Measurements from ENCODE around the gene IZUMO1. TPM values are rescaled to one million over a fixed set of nuclear protein-coding genes. Genes with fewer than 3 reads are reported as not detected.

IZUMO1 gene
- polyA plus RNA-seq, 1 donor from 2014 or later = not detected

DNA sequence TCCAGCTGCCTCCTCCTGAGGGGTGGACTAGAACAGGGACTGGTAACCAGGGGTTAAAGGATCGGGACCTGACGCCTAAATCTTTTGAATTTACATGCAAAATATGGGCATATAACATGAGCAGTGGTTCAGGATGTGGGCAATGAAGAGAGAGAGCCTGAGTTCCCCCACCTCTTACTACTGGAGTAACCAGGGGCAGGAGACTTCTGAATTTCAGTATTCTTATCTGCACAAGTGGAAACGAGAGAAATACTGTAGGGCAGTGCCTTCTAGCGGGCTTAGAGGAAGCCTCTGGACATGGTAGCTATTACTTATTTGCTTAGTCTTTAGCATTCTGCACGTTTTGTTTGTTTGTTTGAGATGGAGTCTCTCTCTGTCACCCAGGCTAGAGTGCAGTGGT, 37.8 kb upstream of the IZUMO1 start:
- H3K27ac ChIP-seq (ENCODE audit: low read length) = no peak overlapping the region
- no peaks in the 10 kb centered on the region for H3K79me2 ChIP-seq (replicated peaks; ENCODE audit: insufficient read depth, low read length)
- no peaks in the 10 kb centered on the region for H4K20me1 ChIP-seq (ENCODE audit: insufficient read depth)
- H3F3A ChIP-seq (ENCODE audit: insufficient read depth, low read length, poor library complexity, severe bottlenecking) = no peaks in the 10 kb centered on the region
- no peaks in the 10 kb centered on the region for H3K36me3 ChIP-seq (ENCODE audit: insufficient read depth, low read length)
- H3K27me3 ChIP-seq (ENCODE audit: insufficient read depth, low read depth, low read length) = no peaks in the 10 kb centered on the region
- no peaks in the 10 kb centered on the region for H3K9me3 ChIP-seq (ENCODE audit: low read length)
- H3K9me2 ChIP-seq (ENCODE audit: insufficient read depth, low read length) = no peaks in the 10 kb centered on the region
- no peak overlapping the region for H2AFZ ChIP-seq (ENCODE audit: low read depth, low read length)
- H3K9ac ChIP-seq (ENCODE audit: low read length) = no peak overlapping the region
- TF ChIP-seq RAD21 (conservative IDR thresholded peaks at IDR 0.05) = no peak
- no peak for TF ChIP-seq EZH2 (IDR thresholded peaks at IDR 0.05; ENCODE audit: borderline replicate concordance, insufficient read depth, low read length, poor library complexity, severe bottlenecking)
- no peak for TF ChIP-seq SMC3 (conservative IDR thresholded peaks at IDR 0.05; ENCODE audit: poor library complexity)
- no peak for TF ChIP-seq TAF1 (IDR thresholded peaks at IDR 0.05; ENCODE audit: low read depth)
- no peak for TF ChIP-seq EP300 (conservative IDR thresholded peaks at IDR 0.05; ENCODE audit: poor library complexity, severe bottlenecking)
- TF ChIP-seq MXI1 (conservative IDR thresholded peaks at IDR 0.05; ENCODE audit: poor library complexity, severe bottlenecking) = no peak
- H3K4me2 ChIP-seq (ENCODE audit: low read length) = no peak overlapping the region
- no peak overlapping the region for H3K4me3 ChIP-seq (ENCODE audit: low read length)

DNA sequence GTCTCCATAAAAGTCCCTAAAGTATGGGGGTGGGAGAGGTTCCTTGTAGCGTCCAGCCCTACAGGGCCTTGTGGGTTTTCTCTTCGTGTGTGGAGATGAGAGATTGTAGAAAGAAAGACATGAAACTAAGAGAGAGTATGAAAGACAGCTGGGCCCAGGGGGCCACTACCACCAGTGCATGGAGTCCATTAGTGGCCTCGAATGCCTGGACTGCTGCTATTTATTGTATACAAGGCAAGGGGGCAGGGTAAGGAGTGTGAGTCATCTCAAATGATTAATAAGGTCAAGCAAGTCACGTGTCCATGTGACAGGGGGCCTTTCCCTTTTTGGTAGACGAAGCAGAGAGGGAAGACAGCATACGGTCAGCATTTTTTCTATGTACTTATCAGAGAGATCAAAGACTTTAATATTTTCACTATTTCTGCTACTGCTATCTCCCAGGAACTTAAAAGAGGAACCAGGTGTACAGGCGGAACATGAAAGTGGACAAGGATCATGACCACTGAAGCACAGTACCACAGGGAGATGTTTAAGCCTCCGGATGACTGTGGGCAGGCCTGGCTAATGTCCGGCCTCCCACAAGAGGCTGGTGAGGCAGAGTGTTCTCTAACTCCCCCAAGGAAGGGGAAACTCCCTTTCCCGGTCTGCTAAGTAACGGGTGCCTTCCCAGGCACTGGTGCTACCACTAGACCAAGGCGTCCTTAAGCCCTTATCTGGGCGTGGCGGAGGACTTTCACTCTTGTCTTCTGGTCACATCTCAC, 34.1 kb upstream of the IZUMO1 start:
- TF ChIP-seq POLR2AphosphoS5 (IDR thresholded peaks at IDR 0.05) = no peak
- no peak for TF ChIP-seq SMC3 (conservative IDR thresholded peaks at IDR 0.05; ENCODE audit: poor library complexity)
- TF ChIP-seq, protein P1, sequence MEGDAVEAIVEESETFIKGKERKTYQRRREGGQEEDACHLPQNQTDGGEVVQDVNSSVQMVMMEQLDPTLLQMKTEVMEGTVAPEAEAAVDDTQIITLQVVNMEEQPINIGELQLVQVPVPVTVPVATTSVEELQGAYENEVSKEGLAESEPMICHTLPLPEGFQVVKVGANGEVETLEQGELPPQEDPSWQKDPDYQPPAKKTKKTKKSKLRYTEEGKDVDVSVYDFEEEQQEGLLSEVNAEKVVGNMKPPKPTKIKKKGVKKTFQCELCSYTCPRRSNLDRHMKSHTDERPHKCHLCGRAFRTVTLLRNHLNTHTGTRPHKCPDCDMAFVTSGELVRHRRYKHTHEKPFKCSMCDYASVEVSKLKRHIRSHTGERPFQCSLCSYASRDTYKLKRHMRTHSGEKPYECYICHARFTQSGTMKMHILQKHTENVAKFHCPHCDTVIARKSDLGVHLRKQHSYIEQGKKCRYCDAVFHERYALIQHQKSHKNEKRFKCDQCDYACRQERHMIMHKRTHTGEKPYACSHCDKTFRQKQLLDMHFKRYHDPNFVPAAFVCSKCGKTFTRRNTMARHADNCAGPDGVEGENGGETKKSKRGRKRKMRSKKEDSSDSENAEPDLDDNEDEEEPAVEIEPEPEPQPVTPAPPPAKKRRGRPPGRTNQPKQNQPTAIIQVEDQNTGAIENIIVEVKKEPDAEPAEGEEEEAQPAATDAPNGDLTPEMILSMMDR (IDR thresholded peaks at IDR 0.05; ENCODE audit: poor library complexity, severe bottlenecking) = no peak
- no peak for TF ChIP-seq EP300 (conservative IDR thresholded peaks at IDR 0.05; ENCODE audit: poor library complexity, severe bottlenecking)
- TF ChIP-seq TAF1 (IDR thresholded peaks at IDR 0.05; ENCODE audit: low read depth) = no peak
- no peak for TF ChIP-seq RAD21 (conservative IDR thresholded peaks at IDR 0.05)
- no peak for TF ChIP-seq EZH2 (IDR thresholded peaks at IDR 0.05; ENCODE audit: borderline replicate concordance, insufficient read depth, low read length, poor library complexity, severe bottlenecking)
- TF ChIP-seq MXI1 (conservative IDR thresholded peaks at IDR 0.05; ENCODE audit: poor library complexity, severe bottlenecking) = no peak
- Histone ChIP-seq H3K79me2 (replicated peaks; ENCODE audit: insufficient read depth, low read length) (no peaks in the 10 kb centered on the region), H3K27ac (ENCODE audit: low read length) (no peak overlapping the region), H2AFZ (ENCODE audit: low read depth, low read length) (no peak overlapping the region), H3F3A (ENCODE audit: insufficient read depth, low read length, poor library complexity, severe bottlenecking) (no peaks in the 10 kb centered on the region), H3K4me2 (ENCODE audit: low read length) (no peak overlapping the region), H3K9ac (ENCODE audit: low read length) (no peak overlapping the region), H3K27me3 (ENCODE audit: insufficient read depth, low read depth, low read length) (no peaks in the 10 kb centered on the region), H3K9me3 (ENCODE audit: low read length) (no peaks in the 10 kb centered on the region), H3K9me2 (ENCODE audit: insufficient read depth, low read length) (no peaks in the 10 kb centered on the region), H3K4me3 (ENCODE audit: low read length) (no peak overlapping the region), H4K20me1 (ENCODE audit: insufficient read depth) (no peaks in the 10 kb centered on the region), H3K36me3 (ENCODE audit: insufficient read depth, low read length) (no peaks in the 10 kb centered on the region)

DNA sequence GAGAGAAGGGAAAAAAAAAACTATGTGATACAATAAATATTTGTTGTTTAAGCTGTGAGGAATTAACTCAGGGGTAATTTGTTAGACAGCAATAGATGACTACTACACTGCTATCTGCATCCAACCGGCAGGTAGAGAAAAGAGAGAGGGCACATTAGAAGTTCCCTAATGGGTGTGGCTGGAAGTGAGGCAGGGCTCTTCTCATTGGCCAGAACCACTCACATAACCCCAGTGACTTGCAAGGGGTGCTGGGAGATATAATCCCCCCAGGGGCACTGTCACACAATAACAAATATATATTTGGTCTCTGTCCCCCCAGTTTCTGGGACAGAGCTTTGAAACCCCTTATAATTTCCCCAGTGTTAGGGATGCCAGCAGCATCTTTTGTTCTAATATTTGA, 32.9 kb upstream of the IZUMO1 start:
- Histone ChIP-seq H3K79me2 (replicated peaks; ENCODE audit: insufficient read depth, low read length) (no peaks in the 10 kb centered on the region), H3K36me3 (ENCODE audit: insufficient read depth, low read length) (no peaks in the 10 kb centered on the region), H3K27me3 (ENCODE audit: insufficient read depth, low read depth, low read length) (no peaks in the 10 kb centered on the region), H3K27ac (ENCODE audit: low read length) (no peak overlapping the region), H3F3A (ENCODE audit: insufficient read depth, low read length, poor library complexity, severe bottlenecking) (no peaks in the 10 kb centered on the region), H3K9me3 (ENCODE audit: low read length) (no peaks in the 10 kb centered on the region), H3K9ac (ENCODE audit: low read length) (no peak overlapping the region), H3K9me2 (ENCODE audit: insufficient read depth, low read length) (no peaks in the 10 kb centered on the region), H3K4me2 (ENCODE audit: low read length) (no peak overlapping the region), H3K4me3 (ENCODE audit: low read length) (no peak overlapping the region), H2AFZ (ENCODE audit: low read depth, low read length) (no peak overlapping the region), H4K20me1 (ENCODE audit: insufficient read depth) (no peaks in the 10 kb centered on the region)
- TF ChIP-seq TAF1 (IDR thresholded peaks at IDR 0.05; ENCODE audit: low read depth) = no peak
- no peak for TF ChIP-seq EZH2 (IDR thresholded peaks at IDR 0.05; ENCODE audit: borderline replicate concordance, insufficient read depth, low read length, poor library complexity, severe bottlenecking)
- TF ChIP-seq RAD21 (conservative IDR thresholded peaks at IDR 0.05) = no peak
- TF ChIP-seq, protein P1 (IDR thresholded peaks at IDR 0.05; ENCODE audit: poor library complexity, severe bottlenecking) = no peak
- TF ChIP-seq, protein P2, sequence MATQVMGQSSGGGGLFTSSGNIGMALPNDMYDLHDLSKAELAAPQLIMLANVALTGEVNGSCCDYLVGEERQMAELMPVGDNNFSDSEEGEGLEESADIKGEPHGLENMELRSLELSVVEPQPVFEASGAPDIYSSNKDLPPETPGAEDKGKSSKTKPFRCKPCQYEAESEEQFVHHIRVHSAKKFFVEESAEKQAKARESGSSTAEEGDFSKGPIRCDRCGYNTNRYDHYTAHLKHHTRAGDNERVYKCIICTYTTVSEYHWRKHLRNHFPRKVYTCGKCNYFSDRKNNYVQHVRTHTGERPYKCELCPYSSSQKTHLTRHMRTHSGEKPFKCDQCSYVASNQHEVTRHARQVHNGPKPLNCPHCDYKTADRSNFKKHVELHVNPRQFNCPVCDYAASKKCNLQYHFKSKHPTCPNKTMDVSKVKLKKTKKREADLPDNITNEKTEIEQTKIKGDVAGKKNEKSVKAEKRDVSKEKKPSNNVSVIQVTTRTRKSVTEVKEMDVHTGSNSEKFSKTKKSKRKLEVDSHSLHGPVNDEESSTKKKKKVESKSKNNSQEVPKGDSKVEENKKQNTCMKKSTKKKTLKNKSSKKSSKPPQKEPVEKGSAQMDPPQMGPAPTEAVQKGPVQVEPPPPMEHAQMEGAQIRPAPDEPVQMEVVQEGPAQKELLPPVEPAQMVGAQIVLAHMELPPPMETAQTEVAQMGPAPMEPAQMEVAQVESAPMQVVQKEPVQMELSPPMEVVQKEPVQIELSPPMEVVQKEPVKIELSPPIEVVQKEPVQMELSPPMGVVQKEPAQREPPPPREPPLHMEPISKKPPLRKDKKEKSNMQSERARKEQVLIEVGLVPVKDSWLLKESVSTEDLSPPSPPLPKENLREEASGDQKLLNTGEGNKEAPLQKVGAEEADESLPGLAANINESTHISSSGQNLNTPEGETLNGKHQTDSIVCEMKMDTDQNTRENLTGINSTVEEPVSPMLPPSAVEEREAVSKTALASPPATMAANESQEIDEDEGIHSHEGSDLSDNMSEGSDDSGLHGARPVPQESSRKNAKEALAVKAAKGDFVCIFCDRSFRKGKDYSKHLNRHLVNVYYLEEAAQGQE (IDR thresholded peaks at IDR 0.05; ENCODE audit: borderline replicate concordance) = no peak
- TF ChIP-seq POLR2AphosphoS5 (IDR thresholded peaks at IDR 0.05) = no peak
- TF ChIP-seq EP300 (conservative IDR thresholded peaks at IDR 0.05; ENCODE audit: poor library complexity, severe bottlenecking) = no peak
- no peak for TF ChIP-seq MXI1 (conservative IDR thresholded peaks at IDR 0.05; ENCODE audit: poor library complexity, severe bottlenecking)
- TF ChIP-seq SMC3 (conservative IDR thresholded peaks at IDR 0.05; ENCODE audit: poor library complexity) = no peak
